Esophagus squamous epithelium (tissue), 4 donors: ENCODE measurements around the gene KPNA2.
"Not testable (repeated sequence)": the region's sequence is repeated elsewhere in the genome, so short reads cannot be mapped to it uniquely, and the experiment has no call there.

Experiments used
- CTCF ChIP-seq, 6 experiments: fragments of 450-650 bp in 4 of 6; fragments of 200-600 bp in 2 of 6; sonication (generic) in 2 of 6; IDR thresholded peaks; one replicate each; pipeline ENCODE4 v1.5.1; 2016 to 2019; ENCODE audit warnings: antibody characterized with exemption in 6 of 6, mild to moderate bottlenecking in 4 of 6, moderate library complexity in 4 of 6
- POLR2A ChIP-seq, 4 donors: fragments of 450-650 bp; IDR thresholded peaks; one replicate each; pipeline ENCODE4 v1.6.1; 2017; ENCODE audit warnings: antibody characterized with exemption in 4 of 4, mild to moderate bottlenecking in 4 of 4, moderate library complexity in 3 of 4

- not testable (repeated sequence) for TF ChIP-seq POLR2A, CTCF (IDR thresholded peaks at IDR 0.05)
Measured at GRCh38 chr17:68087131-68087623, 51.6 kb downstream of the KPNA2 start.
